Left kidney (tissue), 2 donors: ENCODE data around the gene SLC7A9. TPM values are rescaled to one million over a fixed set of nuclear protein-coding genes. Genes with fewer than 3 reads are reported as not detected.
"Not testable (repeated sequence)": the region's sequence is repeated elsewhere in the genome, so short reads cannot be mapped to it uniquely, and the experiment has no call there.

Experiments used
- DNase-seq: peaks from one replicate; pipeline ENCODE4 v3.0.0-alpha.2; 2013
- polyA plus RNA-seq: library from polyadenylated mRNA; unstranded; fragments of 120-200 nt; gene quantifications from one replicate; pipeline ENCODE4 v1.2.1, GENCODE V29; 2013; ENCODE audit not compliant: insufficient read length

SLC7A9 gene
- polyA plus RNA-seq, 1 donor = 15.4 TPM

GRCh38 chr19:32800191-32800590, 69.4 kb downstream of the SLC7A9 start:
- no peak for DNase-seq

- no peak for DNase-seq
These were observed 71.4 kb downstream of the SLC7A9 start for GRCh38 chr19:32798201-32798600.

- DNase-seq = no peak
These were observed 80.1 kb downstream of the SLC7A9 start for GRCh38 chr19:32789429-32789828.

- not testable (repeated sequence) for DNase-seq
These were observed 81.7 kb downstream of the SLC7A9 start for GRCh38 chr19:32787895-32788294.

- not testable (repeated sequence) for DNase-seq
These were observed 82.3 kb downstream of the SLC7A9 start for GRCh38 chr19:32787161-32787813.

DNA sequence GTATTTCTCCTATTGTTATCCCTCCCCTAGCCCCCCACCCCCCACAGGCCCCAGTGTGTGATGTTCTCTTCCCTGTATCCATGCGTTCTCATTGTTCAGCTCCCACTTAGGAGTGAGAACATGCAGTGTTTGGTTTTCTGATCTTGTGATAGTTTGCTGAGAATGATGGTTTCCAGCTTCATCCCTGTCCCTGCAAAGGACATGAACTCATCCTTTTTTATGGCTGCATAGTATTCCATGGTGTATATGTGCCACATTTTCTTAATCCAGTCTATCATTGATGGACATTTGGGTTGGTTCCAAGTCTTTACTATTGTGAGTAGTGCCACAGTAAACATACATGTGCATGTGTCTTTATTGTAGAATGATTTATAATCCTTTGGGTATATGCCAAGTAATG, 87.5 kb downstream of the SLC7A9 start:
- not testable (repeated sequence) for DNase-seq

DNA sequence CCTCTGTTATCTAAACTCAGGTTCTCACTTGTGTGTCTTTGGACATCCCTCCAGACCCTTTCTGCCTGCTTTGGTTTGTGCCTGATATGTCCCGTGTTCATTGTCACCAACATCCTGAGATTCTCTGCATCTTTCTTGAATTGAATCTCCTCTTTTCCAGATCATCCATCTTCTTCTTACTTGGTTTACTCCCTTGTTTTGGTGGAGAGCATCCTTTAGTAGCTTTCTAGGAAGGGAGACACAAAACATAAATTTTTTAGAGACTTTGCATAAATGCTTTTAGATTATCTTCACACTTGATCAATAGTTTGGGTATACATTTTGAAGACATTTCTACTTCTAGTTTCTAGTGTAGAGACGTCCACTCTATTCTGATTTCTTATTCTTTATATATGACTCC, 88.3 kb downstream of the SLC7A9 start:
- DNase-seq = no peak

Other genes starting within 250 kb of the SLC7A9 start
- gene ANKRD27, start 194.6 kb downstream of the SLC7A9 start, polyA plus RNA-seq = 18.7 TPM
- gene RGS9BP, start 193.9 kb downstream of the SLC7A9 start, polyA plus RNA-seq = 0.42 TPM
- 12.3 TPM for gene NUDT19, start 177.9 kb downstream of the SLC7A9 start, polyA plus RNA-seq
- gene TDRD12, start 150.0 kb downstream of the SLC7A9 start, polyA plus RNA-seq = 1.1 TPM
- gene CEP89, start 102.2 kb upstream of the SLC7A9 start, polyA plus RNA-seq = 38.3 TPM
- 3.6 TPM for gene FAAP24, start 102.5 kb upstream of the SLC7A9 start, polyA plus RNA-seq
- 20.4 TPM for gene RHPN2, start 195.1 kb upstream of the SLC7A9 start, polyA plus RNA-seq
- 17.3 TPM for gene GPATCH1, start 211.4 kb upstream of the SLC7A9 start, polyA plus RNA-seq